Thyroid gland (tissue), 4 donors: ENCODE data around the gene NR2F6. TPM values are rescaled to one million over a fixed set of nuclear protein-coding genes. Genes with fewer than 3 reads are reported as not detected.
"Not testable (repeated sequence)": the region's sequence is repeated elsewhere in the genome, so short reads cannot be mapped to it uniquely, and the experiment has no call there.

ENCODE experiments used
- DNase-seq, 2 donors: peaks; one replicate each; pipeline ENCODE4 v3.0.0-alpha.2; 2019
- H3K27ac ChIP-seq, 3 donors: fragments of 200-600 bp; sonication (generic); 1 replicate in 2 of 3; 2 replicates in 1 of 3; pipeline ENCODE4 v1.5.1; 2016 to 2019; ENCODE audit warnings: mild to moderate bottlenecking in 1 of 3, moderate library complexity in 1 of 3
- H3K27me3 ChIP-seq: fragments of 200-600 bp; sonication (generic); one replicate; pipeline ENCODE4 v1.5.1; 2019
- H3K36me3 ChIP-seq, 2 donors: fragments of 200-600 bp; sonication (generic); one replicate each; pipeline ENCODE4 v1.5.1; 2016 to 2019
- H3K4me1 ChIP-seq, 2 donors: fragments of 200-600 bp; sonication (generic); one replicate each; pipeline ENCODE4 v1.5.1; 2017 to 2019
- H3K4me3 ChIP-seq, 3 donors: fragments of 200-600 bp; sonication (generic); replicated peaks in 1 of 3; 1 replicate in 2 of 3; 2 replicates in 1 of 3; pipeline ENCODE4 v1.5.1; 2016; ENCODE audit warnings: mild to moderate bottlenecking in 1 of 3
- H3K9me3 ChIP-seq: fragments of 200-600 bp; sonication (generic); one replicate; pipeline ENCODE4 v1.5.1; 2017
- POLR2A ChIP-seq, 2 donors: fragments of 450-650 bp; IDR thresholded peaks; one replicate each; pipeline ENCODE4 v1.6.1; 2017; ENCODE audit warnings: antibody characterized with exemption in 2 of 2, mild to moderate bottlenecking in 2 of 2, moderate library complexity in 1 of 2
- WGBS, 2 donors: methylation state at CpG; one replicate each; pipeline ENCODE4 v1.1.5; 2017; 5-methylcytosine and 5-hydroxymethylcytosine counted together
- intact Hi-C: fragments of 100-400 bp; cut with DNase I; formaldehyde crosslinking; loops from one replicate; pipeline ENCODE4 v1.15.1; 2023
- total RNA-seq, 4 donors: library from RNA; depleted of rRNA; stranded (reverse); fragments of >200 nt; gene quantifications; one replicate each; pipeline ENCODE4 v1.2.3, GENCODE V29; 2016
- TF ChIP-seq, protein P1 (sequence below), 6 experiments: fragments of 200-600 bp in 3 of 6; fragments of 450-650 bp in 3 of 6; sonication (generic) in 3 of 6; IDR thresholded peaks; one replicate each; pipeline ENCODE4 v1.5.1; 2016 to 2019; ENCODE audit warnings: antibody characterized with exemption in 6 of 6, mild to moderate bottlenecking in 2 of 6, inconsistent platforms in 1 of 6, moderate library complexity in 1 of 6

The NR2F6 gene
- total RNA-seq, 4 donors from 2014 or later = 66.0 to 117 (median 97.9) TPM

DNA sequence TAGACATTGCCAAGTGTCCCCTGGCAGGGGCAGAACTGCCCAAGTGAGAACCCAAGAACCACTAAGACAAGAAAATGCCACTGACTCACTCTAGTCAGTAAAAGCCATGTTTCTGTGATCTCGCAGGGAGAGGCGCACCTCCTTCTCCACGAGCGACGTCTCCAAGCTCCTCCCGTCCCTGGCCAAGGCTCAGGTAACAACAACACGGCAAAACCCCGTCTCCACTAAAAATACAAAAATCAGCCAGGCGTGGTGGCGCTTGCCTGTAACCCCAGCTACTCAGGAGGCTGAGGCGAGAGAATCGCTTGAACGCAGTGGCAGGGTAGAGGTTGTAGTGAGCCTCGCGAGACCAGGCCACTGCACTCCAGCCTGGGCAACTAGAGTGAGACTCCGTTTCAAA, 48.1 kb downstream of the NR2F6 start:
- intact Hi-C loops = no loop called here
- no peak overlapping the region for H3K27ac ChIP-seq

DNA sequence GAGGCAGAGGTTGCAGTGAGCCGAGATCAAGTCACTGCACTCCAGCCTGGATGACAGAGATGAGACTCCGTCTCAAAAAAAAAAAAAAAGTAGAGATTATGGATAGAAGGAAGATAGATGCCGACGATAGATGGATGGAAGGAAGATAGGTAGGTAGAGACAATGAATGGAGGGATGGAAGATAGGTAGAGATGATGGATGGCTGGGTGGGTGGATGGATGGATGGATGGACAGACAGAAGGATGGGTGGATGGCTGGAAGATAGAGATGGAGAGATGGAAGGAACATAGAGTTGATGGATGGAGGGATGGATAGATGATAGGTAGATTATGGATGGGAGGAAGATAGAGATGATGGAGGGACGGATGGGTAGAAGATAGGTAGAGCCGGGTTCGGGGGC, 49.1 kb downstream of the NR2F6 start:
- TF ChIP-seq POLR2A (IDR thresholded peaks at IDR 0.05) = no peak
- TF ChIP-seq, protein P1, sequence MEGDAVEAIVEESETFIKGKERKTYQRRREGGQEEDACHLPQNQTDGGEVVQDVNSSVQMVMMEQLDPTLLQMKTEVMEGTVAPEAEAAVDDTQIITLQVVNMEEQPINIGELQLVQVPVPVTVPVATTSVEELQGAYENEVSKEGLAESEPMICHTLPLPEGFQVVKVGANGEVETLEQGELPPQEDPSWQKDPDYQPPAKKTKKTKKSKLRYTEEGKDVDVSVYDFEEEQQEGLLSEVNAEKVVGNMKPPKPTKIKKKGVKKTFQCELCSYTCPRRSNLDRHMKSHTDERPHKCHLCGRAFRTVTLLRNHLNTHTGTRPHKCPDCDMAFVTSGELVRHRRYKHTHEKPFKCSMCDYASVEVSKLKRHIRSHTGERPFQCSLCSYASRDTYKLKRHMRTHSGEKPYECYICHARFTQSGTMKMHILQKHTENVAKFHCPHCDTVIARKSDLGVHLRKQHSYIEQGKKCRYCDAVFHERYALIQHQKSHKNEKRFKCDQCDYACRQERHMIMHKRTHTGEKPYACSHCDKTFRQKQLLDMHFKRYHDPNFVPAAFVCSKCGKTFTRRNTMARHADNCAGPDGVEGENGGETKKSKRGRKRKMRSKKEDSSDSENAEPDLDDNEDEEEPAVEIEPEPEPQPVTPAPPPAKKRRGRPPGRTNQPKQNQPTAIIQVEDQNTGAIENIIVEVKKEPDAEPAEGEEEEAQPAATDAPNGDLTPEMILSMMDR (IDR thresholded peaks at IDR 0.05) = no peak
- Histone ChIP-seq H3K4me1 (no peaks in the 10 kb centered on the region), H3K27me3 (no peaks in the 10 kb centered on the region), H3K36me3 (peaks cover 37 to 57% of the 10 kb centered on the region in 2 donors), H3K9me3 (no peaks in the 10 kb centered on the region), H3K4me3 (no peak overlapping the region), H3K27ac (no peak overlapping the region)
- intact Hi-C loops = no loop called here
- no peak for DNase-seq
- 95 to 96% methylated on average over 7 of the region's 7 CpGs for WGBS, 2 donors

More for the DNA sequence above, 48.1 kb downstream of the NR2F6 start:
- 53 to 56% methylated on average over 11 to 16 of the region's 16 CpGs for WGBS, 2 donors
- H3K27me3 ChIP-seq = no peaks in the 10 kb centered on the region
- peaks cover 39 to 56% of the 10 kb centered on the region in 2 donors for H3K36me3 ChIP-seq
- H3K9me3 ChIP-seq = no peaks in the 10 kb centered on the region
- peak; percentile 83 for DNase-seq
- no peak overlapping the region for H3K4me3 ChIP-seq
- TF ChIP-seq POLR2A (IDR thresholded peaks at IDR 0.05) = no peak
- TF ChIP-seq, protein P1 (IDR thresholded peaks at IDR 0.05) = no peak
- no peaks in the 10 kb centered on the region for H3K4me1 ChIP-seq

DNA sequence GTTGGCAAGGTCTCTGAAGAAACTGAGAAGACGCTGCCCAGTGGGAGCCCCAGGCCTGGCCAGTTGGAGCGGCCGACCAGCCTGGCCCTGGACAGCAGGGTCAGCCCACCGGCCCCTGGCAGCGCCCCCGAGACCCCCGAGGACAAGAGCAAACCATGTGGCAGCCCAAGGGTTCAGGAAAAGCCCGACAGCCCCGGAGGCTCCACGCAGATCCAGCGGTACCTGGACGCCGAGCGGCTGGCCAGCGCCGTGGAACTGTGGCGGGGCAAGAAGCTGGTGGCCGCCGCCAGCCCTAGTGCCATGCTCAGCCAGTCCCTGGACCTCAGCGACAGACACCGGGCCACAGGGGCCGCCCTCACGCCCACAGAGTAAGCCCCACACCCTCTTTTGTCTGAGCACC, 50.6 kb downstream of the NR2F6 start:
- no peak for DNase-seq
- H3K27me3 ChIP-seq = no peaks in the 10 kb centered on the region
- H3K36me3 ChIP-seq = peaks cover 32 to 51% of the 10 kb centered on the region in 2 donors
- TF ChIP-seq POLR2A (IDR thresholded peaks at IDR 0.05) = no peak
- TF ChIP-seq, protein P1 (IDR thresholded peaks at IDR 0.05) = no peak
- no peaks in the 10 kb centered on the region for H3K9me3 ChIP-seq
- H3K4me3 ChIP-seq = no peak overlapping the region
- no peak overlapping the region for H3K27ac ChIP-seq
- intact Hi-C loops = no loop called here
- WGBS, 2 donors = 93 to 97% methylated on average over 8 to 21 of the region's 23 CpGs
- no peaks in the 10 kb centered on the region for H3K4me1 ChIP-seq

DNA sequence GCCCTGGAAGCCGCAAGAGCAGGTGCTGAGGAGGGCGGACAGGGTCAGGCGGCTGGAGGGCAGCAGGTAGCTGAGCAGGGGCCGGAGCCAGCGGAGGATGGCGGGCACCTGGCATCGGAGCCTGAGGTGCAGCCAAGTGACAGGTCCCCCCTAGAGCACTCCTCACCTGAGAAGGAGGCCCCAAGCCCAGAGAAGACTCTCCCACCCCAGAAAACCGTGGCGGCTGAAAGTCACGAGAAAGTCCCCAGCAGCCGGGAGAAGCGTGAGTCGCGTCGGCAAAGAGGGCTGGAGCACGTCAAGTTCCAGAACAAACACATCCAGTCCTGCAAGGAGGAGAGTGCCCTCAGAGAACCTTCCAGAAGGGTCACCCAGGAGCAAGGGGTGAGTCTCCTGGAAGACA, 51.1 kb downstream of the NR2F6 start:
- 93 to 97% methylated on average over 16 of the region's 16 CpGs for WGBS, 2 donors
- Histone ChIP-seq H3K4me1 (no peaks in the 10 kb centered on the region), H3K36me3 (peaks cover 31 to 51% of the 10 kb centered on the region in 2 donors)

DNA sequence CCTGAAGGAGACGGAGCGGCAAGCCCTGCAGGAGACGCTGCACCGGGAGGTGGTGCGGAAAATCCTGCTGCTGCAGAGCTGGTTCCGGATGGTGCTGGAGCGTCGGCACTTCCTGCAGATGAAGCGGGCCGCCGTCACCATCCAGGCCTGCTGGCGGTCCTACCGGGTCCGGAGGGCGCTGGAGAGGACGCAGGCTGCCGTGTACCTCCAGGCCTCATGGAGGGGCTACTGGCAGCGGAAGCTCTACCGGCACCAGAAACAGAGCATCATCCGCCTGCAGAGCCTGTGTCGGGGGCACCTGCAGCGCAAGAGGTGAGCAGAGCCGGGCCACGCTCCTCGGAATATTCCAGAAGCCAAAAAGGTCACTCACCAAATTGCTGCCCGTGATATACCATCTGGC, 53.0 kb downstream of the NR2F6 start:
- no peaks in the 10 kb centered on the region for H3K27me3 ChIP-seq
- peaks cover 31 to 51% of the 10 kb centered on the region in 2 donors for H3K36me3 ChIP-seq
- H3K4me3 ChIP-seq = no peak overlapping the region
- no peaks in the 10 kb centered on the region for H3K9me3 ChIP-seq
- no peaks in the 10 kb centered on the region for H3K4me1 ChIP-seq
- intact Hi-C loops = no loop called here
- DNase-seq = no peak
- 95 to 100% methylated on average over 11 to 26 of the region's 26 CpGs for WGBS, 2 donors
- TF ChIP-seq, protein P1 (IDR thresholded peaks at IDR 0.05) = no peak
- no peak for TF ChIP-seq POLR2A (IDR thresholded peaks at IDR 0.05)
- no peak overlapping the region for H3K27ac ChIP-seq

More for the DNA sequence above, 51.1 kb downstream of the NR2F6 start:
- no peak for DNase-seq
- intact Hi-C loops = no loop called here
- Histone ChIP-seq H3K4me3 (no peak overlapping the region), H3K27ac (no peak overlapping the region), H3K9me3 (no peaks in the 10 kb centered on the region), H3K27me3 (no peaks in the 10 kb centered on the region)
- no peak for TF ChIP-seq POLR2A (IDR thresholded peaks at IDR 0.05)
- TF ChIP-seq, protein P1 (IDR thresholded peaks at IDR 0.05) = no peak

DNA sequence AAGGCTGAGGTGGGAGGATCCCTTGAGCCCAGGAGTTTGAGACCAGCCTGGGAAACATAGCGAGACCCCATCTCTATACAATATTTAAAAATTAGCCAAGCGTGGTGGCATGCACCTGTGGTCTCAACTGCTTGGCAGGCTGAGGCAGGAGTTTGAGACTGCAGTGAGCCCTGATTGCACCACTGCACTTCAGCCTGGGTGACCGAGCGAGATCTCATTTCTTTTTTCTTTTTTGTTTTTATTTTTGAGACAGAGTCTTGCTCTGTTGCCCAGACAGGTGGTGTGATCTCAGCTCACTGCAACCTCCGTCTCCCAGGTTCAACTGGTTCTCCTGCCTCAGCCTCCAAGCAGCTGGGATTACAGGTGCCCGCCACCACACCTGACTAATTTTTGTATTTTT, 54.0 kb downstream of the NR2F6 start:
- peaks cover 31 to 51% of the 10 kb centered on the region in 2 donors for H3K36me3 ChIP-seq
- H3K4me1 ChIP-seq, H3K27ac ChIP-seq, H3K9me3 ChIP-seq, DNase-seq, H3K4me3 ChIP-seq, intact Hi-C loops, H3K27me3 ChIP-seq: not testable (repeated sequence)
- 88 to 92% methylated on average over 6 of the region's 6 CpGs for WGBS, 2 donors
